Measurements from ENCODE around the gene TBKBP1.

DNA sequence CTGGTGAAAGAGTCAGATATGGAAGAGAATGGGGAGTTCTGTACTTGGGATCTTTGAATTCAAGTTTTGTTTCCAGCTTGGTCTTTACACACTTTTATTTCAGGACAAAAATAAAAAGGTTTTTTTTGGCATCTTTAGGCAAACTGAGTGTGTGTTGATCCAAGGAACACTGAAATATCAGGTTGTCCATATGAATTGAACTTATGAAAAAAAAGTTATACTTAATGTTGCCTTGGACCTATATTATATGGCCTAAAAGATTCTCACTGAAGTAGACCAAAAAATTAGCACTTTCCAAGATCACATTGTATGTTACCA, 29.4 kb upstream of the TBKBP1 start:
- TF ChIP-seq CTCF (IDR thresholded peaks at IDR 0.05; ENCODE audit: borderline replicate concordance, extremely low read depth, low read length, poor library complexity, severe bottlenecking), result no peak
- no peak for TF ChIP-seq EZH2 (IDR thresholded peaks at IDR 0.05; ENCODE audit: borderline replicate concordance, low read depth, low read length, severe bottlenecking)
